CD4-positive, alpha-beta T cell treated with Interleukin-6 at 100 ng/mL for 8 hours (primary cell): ENCODE data around the gene TMEM51.

Source experiments
- DNase-seq: peaks from one replicate; pipeline ENCODE4 v3.0.0-alpha.2; 2020; ENCODE audit warnings: mixed read lengths, low spot score

Gene TMEM51

GRCh38 chr1:15177710-15178166, 24.2 kb downstream of the TMEM51 start:
- DNase-seq, result no peak

DNA sequence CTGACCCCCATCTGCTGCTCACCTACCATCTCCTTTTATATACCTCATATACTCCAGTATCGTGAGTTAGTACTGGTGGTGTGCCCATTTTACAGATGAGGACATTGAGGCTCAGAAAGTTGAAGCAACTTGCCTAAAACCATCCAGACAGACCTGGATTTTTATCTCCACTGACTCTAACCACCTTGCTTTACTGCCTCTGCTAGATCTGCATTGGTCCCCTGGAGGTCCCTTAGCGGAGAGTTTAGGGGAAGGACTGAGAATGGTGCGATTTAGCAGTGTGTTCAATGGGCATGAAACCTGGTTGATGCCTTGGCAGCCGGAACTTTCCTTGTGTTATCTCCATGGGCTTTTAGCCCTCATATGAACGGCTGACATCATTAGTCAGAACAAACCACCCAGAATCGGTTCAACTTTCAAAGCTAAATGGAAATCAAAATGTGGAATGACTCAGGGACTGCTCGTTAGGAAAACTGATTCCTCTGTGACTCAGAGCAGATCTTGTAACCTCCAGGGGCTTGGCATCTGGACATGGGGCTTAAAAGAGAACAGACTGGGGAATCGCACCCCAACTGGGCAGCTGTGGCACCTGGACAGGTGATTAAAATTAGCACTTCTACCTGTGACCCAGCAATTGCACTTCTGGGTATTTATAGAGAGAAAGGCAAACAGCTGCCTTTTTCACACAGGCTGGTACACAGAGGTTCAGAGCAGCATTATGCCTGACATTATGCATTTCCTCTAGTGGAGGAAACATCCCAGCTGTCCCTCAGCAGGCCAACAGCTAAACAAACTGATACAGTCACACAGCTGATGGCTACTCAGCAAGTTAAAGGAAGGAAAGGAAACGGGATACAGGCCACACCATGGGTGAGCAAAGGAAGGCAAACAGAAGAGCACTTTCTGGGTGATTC, 25.3 kb downstream of the TMEM51 start:
- DNase-seq, result no peak

- no peak for DNase-seq
Measured at GRCh38 chr1:15179485-15179883, 25.9 kb downstream of the TMEM51 start.

DNA sequence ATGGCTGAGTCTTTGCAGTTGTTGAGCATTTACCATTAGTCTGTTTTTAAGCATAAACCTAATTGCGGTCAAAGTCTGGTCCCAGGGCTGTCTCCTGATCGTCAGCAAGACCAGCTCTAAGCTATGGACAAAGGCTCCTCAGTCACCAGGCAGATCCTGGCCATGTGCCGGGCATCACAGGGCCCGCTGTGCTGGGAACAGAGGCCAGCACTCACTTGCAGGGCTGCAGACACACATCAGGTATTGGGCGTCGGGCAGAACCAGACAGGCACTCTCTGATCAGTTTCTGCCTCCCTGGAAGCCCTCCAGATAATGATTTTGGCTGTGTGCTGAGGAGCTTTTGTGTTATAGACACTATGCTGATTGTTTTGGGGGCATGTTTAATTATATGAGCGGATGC, 26.6 kb downstream of the TMEM51 start:
- no peak for DNase-seq

DNA sequence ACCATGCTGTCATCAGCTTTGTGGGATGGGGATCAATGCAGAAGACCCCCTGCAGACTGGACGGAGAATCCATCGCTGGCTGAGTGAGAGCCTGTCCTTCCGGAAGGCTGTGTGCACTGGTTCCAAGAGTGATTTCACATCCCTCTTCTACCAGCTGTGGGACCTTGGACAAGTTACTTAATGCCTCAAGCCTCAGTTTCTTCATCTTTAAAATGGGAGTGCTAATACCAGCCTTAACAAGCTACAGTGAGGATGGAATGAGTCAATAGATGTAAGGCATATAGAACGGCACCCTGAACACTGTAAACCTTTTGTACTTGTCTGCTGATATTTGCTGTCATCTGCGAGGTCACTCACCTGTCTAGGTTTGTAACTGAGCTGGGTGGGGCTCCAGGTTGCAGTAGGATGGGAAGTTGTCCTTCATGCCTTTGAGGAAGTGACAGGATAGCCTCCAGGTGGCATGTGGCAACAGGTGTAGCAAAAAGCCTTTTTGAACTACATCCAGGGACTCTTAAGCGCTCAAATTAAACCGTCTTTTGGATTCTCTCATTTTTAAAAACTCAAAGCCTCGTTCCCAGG, 27.5 kb downstream of the TMEM51 start:
- DNase-seq, result no peak

DNA sequence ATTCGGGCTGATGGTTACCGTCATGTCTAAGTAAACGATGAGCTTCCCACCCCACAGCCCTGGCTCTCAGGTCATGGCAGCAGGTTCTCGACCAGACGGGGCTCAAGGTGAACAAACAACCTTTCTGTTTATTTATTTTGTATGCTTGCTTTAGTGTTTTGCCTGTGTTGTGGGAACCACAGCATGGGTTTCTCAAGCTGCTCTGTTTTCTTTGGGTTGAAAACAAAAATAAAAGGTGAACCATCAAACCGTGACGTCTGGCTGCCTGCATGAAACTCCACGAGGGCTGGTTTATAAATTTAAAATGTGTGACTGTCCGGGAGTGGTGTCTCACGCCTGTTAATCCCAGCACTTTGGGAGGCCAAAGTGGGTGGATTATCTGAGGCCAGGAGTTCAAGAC, 28.0 kb downstream of the TMEM51 start:
- no peak for DNase-seq

DNA sequence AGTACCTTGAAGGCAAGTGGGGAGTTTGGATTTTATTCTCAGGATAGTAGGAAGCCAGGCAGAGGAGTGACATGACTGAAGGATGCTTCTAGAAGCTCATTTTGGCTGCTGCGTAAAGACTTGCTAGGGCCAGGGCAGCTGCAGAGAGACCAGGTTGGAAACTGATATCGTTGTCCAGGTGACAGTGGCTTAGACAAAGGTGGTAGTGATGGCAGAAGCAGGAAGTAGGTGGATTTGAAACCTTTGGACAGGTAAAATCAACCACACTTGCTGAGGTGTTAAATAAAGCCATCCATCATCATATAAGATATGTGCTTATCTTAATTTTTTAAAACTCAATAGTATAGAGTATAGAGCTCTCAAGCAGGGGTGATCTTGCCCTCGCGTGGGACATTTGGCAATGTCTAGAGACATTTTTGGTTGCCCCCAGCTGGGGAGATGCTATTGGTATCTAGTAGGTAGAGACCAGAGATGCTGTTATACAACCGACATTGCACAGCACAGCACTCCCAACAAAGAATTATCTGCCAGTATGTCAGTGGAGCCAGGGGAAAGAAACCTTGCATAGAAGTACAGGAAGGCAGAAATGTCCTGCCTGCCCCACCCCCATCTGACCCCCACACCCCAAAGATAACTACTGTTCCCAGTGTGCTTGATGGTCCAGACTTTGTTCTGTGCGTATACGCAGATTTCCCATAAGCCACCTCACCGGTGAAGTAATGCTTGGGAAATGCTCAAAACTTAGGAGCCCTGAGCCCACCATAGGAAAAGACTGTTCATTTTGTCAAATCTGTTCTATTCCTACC, 31.1 kb downstream of the TMEM51 start:
- DNase-seq, result no peak

DNA sequence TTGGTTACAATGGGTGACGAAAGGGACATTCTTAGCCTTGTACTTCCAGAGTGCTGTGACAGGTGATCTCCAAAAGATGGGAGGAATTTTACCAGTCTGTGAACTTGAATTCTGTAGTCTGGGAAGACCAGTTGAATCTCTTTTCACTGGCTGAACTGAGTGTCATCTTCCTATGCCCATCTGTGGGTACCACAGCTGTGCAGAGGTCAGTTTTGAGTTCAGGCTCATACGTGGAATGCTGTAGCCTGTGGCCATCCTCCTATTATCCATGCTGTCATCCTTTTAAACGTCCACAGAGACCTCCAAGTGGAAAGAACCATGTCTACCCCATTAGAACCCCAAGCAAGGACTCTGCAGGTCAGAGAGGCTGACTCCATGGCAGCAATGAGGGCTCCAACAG, 32.1 kb downstream of the TMEM51 start:
- DNase-seq, result no peak

DNA sequence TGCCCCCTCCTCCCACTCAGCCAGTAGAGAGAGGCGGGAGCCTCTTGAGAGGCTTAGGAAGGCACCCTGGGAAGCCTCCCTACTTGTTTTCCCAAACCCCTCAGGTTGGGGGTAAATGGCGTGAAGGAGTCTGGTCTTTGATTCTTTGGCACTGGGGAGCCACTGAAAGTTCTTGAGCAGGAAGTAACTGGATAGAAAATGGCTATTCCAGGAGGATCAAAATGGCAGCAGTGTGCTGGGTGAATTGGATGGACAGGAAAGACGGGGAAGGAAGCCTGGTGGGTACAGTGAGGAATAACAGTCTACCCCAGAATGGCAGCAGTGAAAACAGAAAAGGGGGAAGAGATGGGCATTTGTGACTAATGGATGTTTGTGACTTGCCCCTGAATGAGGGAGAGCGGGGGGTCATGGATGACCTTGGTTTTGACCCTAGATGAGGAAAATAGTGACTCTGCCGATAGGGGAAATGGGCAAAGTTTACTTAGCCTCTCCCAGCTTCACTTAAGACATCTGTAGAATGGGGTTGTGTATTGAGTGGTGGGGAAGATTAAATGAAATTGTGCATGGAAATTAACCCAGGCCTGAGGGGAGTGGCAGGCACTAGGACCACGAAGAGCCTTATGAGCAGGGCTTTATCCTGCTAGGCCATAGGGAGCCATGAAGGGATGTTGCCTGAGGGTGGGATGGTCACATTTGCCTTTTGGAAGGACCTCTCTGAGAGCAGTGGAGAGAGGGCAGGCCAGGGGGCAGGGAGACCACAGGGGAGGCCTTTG, 32.7 kb downstream of the TMEM51 start:
- DNase-seq, result no peak

- DNase-seq, result no peak
Measured at GRCh38 chr1:15186846-15187151, 33.3 kb downstream of the TMEM51 start.

DNA sequence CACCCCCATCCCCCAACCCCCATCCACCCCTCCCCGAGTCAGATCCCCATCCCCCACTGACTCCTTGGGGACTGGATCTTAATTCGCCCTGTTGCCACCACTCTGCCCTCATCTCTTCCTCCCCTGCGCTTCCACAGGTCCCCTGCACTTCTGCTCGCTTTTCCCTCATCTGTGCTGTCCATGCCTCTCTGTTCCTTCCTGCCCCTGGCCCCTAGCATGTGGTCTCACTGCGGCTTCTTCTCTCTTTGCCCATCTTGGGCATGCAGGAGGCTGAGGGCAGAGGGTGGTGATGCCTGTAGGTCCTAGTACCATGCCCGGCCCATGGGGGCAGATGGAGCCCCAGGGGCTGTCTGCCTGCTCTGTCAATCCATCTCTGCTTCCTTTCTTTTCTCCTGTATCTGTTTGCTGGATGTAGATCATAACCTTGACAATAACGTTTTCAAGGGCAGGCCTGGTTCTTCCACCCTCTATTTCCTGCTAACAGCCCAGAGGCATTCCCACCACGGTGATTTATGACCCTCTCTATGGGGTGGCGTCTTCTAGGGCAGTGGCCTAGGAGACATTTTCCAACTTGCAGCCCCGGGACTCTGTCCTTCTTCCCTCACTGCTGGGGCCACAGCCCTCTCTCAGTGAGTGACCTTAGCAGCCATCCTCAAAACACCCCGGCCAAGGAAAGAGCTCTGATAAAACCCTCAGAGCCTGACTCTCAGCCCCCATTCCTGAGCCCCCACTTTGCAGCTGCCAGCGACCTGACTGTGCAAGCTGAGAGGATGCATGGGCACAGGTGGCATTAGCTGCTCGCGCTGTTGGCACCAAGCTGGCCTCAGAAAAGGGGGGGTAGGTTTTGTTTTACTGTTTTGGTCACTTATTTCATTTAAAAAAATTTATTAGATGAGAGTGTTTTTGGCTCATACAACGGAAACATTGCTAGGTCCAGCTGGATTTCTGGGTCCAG, 33.9 kb downstream of the TMEM51 start:
- DNase-seq, result no peak

DNA sequence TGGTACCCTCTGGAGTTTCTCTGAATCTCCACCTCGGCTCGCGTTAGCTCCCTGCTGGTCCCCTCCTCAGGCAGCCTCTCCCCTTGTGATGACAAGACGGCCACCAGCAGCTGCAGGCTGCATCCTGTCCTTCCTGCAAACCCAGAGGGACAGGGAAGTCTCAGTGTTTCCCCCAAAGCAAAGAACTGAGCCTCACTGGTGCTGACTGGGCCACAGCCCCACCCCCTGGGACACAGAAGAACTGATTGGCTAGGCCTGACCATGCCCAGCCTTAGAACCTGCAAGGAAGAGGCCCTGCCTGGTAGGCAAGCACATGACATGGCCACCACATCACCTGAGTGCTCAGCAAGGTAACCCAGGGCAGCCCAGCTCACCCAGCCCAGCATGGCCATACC, 34.6 kb downstream of the TMEM51 start:
- DNase-seq, result no peak

- DNase-seq, result no peak
Measured at GRCh38 chr1:15188678-15189077, 35.1 kb downstream of the TMEM51 start.

DNA sequence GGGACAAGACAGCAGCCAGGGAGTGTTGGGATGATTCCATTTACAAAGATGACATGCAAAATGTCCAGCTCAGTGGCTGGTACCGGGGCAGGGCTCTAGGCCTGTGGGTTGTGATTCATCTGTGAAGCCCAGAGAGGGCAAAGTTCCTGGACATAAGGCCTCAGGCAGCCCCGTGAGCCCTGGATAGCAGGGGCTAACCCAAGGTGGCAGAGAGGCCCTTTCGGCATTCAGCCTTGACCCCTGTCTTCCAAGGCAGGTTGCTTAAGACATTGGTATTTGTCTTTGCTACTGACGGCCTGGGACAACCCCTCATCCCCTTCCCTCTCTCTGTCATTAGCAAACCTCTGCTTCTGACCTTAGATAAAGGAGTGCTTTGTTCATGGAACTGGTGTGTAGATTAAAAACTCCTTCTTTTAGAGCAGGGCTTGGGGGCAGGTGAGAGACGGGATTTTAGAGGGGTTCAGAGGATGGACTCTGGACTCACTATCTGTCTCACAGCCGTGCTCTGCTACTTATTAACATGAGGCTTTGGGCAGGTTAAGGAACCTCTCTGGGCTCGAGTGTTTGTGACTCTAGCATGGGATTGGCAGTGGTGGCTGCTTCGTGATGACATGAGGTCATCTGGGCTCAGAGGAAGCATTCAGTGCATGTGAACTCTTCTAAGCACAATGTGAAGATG, 36.3 kb downstream of the TMEM51 start:
- no peak for DNase-seq

DNA sequence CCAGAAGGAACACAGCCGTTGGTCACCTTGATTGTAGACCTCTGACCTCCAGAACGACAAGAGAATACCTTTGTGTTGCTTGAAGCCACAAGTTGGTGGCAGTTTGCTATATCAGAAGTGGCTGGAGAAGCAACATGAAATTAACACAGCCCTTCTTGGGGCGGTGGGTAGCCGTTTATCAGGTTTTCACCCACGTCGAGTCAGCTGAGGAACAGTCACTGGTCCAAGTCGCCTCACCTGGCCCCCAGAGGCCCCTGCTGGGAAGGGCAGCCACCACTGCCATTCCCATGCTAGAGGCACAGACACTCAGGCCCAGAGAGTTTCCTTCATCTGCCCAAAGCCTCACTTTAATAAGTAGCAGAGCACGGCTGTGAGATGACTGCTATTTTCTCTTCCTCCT, 37.7 kb downstream of the TMEM51 start:
- DNase-seq, result no peak

- DNase-seq, result no peak
Measured at GRCh38 chr1:15191770-15192169, 38.2 kb downstream of the TMEM51 start.

DNA sequence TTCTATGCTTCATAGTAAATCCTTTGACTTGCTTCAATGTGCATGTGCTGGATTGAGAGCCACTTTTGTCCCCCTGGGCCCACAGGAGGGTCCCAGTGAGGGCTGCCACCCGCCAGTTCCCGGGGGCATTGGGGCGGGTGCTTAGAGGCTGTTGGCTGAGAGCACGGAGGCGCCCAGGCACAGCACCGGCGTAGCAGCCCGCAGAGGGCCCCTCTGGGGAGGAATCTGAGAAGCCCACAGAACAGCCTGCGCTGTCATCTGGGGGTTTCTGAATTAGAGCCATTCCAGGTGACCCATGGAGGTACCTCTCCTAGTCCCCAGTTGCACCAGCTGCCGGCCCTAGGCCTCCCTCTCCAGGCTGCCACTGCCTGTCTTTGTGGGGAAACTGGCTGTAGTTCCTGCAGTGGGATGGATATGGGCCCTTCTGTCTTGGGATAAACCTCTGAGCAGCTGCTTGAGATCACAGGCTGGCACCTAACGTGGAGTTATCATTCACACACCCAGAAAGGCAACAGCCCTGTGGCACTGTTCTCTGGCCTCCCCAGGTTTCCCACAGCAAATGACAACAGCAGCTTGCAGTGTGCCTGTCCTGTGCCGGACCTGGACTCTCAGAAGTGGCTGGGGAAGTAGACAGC, 39.5 kb downstream of the TMEM51 start:
- DNase-seq, result no peak

GRCh38 chr1:15195420-15196052, 42.0 kb downstream of the TMEM51 start:
- DNase-seq, result no peak

- DNase-seq, result no peak
Measured at GRCh38 chr1:15196069-15196468, 42.5 kb downstream of the TMEM51 start.
